ENCODE measurements around the gene GIPC3. TPM values are rescaled to one million over a fixed set of nuclear protein-coding genes. Genes with fewer than 3 reads are reported as not detected.

The GIPC3 gene
- total and polyA plus RNA-seq, 4 donors: 0.23 to 0.95 (median 0.25) TPM

DNA sequence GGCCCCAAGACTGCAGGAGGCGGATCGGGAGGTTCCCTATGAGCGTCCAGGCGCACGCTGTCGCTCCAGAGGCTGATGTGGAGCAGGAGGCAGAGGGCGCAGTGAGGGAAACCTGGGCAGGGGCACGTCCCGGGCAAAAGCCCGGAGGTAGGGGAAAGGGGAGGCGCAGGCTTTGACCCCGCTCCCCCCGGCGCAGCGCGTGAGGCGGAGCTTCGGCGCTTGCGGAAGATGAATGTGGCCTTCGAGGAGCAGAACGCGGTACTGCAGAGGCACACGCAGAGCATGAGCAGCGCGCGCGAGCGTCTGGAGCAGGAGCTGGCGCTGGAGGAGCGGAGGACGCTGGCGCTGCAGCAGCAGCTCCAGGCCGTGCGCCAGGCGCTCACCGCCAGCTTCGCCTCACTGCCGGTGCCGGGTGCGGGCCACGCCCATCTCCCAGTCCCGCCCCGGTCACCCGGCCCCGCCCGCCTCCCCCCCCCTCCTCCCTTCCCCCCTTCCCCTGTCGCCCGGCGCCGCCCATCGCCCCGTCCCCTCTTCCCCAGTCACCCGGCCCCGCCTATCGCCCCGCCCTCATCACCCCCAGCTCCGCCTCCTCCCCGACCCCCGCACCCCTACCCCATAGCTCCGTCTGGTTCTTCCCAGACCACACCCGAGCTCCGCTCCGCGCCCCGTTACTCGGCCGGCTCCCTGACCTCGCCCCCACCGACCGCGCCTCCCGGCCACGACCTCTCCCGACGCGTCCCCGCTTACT lies 8.4 kb upstream of the GIPC3 start:
- Histone ChIP-seq H3K4me3 (ENCODE audit: low read depth in 1 of 3, low read length in 3 of 3) (no peak overlapping the region), H3K9ac (ENCODE audit: low read depth in 1 of 2, low read length in 2 of 2) (no peak overlapping the region)
- 57% methylated on average over 74 of the region's 78 CpGs for WGBS

More for the DNA sequence above, 8.4 kb upstream of the GIPC3 start:
- peak; percentile 53 for DNase-seq (ENCODE audit: low spot score)
- peaks cover 3 to 13% (median 8%) of the 10 kb centered on the region in 4 donors for H3K4me1 ChIP-seq (ENCODE audit: control insufficient read depth in 4 of 4, insufficient read depth in 4 of 4, low read length in 3 of 4)
- no peaks in the 10 kb centered on the region for H3K27me3 ChIP-seq (ENCODE audit: control insufficient read depth in 4 of 4, insufficient read depth in 4 of 4, low read length in 3 of 4)
- H3K36me3 ChIP-seq (ENCODE audit: control insufficient read depth in 4 of 4, insufficient read depth in 3 of 4, low read depth in 1 of 4, low read length in 3 of 4): peaks cover 0 to 2% (median 0%) of the 10 kb centered on the region in 4 donors
- no peak for TF ChIP-seq SP1 (IDR thresholded peaks at IDR 0.05)
- TF ChIP-seq, protein P1, sequence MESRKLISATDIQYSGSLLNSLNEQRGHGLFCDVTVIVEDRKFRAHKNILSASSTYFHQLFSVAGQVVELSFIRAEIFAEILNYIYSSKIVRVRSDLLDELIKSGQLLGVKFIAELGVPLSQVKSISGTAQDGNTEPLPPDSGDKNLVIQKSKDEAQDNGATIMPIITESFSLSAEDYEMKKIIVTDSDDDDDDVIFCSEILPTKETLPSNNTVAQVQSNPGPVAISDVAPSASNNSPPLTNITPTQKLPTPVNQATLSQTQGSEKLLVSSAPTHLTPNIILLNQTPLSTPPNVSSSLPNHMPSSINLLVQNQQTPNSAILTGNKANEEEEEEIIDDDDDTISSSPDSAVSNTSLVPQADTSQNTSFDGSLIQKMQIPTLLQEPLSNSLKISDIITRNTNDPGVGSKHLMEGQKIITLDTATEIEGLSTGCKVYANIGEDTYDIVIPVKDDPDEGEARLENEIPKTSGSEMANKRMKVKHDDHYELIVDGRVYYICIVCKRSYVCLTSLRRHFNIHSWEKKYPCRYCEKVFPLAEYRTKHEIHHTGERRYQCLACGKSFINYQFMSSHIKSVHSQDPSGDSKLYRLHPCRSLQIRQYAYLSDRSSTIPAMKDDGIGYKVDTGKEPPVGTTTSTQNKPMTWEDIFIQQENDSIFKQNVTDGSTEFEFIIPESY (IDR thresholded peaks at IDR 0.05): no peak
- TF ChIP-seq NR2F2 (IDR thresholded peaks at IDR 0.05): no peak
- no peak for TF ChIP-seq CTCF (IDR thresholded peaks at IDR 0.05; ENCODE audit: low read depth, low read length, missing input control)
- TF ChIP-seq RXRA (IDR thresholded peaks at IDR 0.05): no peak
- TF ChIP-seq HNF4G (IDR thresholded peaks at IDR 0.05): no peak
- TF ChIP-seq, protein P2, sequence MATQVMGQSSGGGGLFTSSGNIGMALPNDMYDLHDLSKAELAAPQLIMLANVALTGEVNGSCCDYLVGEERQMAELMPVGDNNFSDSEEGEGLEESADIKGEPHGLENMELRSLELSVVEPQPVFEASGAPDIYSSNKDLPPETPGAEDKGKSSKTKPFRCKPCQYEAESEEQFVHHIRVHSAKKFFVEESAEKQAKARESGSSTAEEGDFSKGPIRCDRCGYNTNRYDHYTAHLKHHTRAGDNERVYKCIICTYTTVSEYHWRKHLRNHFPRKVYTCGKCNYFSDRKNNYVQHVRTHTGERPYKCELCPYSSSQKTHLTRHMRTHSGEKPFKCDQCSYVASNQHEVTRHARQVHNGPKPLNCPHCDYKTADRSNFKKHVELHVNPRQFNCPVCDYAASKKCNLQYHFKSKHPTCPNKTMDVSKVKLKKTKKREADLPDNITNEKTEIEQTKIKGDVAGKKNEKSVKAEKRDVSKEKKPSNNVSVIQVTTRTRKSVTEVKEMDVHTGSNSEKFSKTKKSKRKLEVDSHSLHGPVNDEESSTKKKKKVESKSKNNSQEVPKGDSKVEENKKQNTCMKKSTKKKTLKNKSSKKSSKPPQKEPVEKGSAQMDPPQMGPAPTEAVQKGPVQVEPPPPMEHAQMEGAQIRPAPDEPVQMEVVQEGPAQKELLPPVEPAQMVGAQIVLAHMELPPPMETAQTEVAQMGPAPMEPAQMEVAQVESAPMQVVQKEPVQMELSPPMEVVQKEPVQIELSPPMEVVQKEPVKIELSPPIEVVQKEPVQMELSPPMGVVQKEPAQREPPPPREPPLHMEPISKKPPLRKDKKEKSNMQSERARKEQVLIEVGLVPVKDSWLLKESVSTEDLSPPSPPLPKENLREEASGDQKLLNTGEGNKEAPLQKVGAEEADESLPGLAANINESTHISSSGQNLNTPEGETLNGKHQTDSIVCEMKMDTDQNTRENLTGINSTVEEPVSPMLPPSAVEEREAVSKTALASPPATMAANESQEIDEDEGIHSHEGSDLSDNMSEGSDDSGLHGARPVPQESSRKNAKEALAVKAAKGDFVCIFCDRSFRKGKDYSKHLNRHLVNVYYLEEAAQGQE (IDR thresholded peaks at IDR 0.05): no peak
- TF ChIP-seq FOXA2 (IDR thresholded peaks at IDR 0.05): no peak
- no peak for TF ChIP-seq JUND (IDR thresholded peaks at IDR 0.05)
- no peak for TF ChIP-seq YY1 (IDR thresholded peaks at IDR 0.05)
- TF ChIP-seq EGR1 (IDR thresholded peaks at IDR 0.05; ENCODE audit: low read depth in 2 of 2): no peak
- TF ChIP-seq GABPA (IDR thresholded peaks at IDR 0.05 in 1 of 2, conservative IDR thresholded peaks at IDR 0.05 in 1 of 2): no peak
- no peak for TF ChIP-seq HNF4A (conservative IDR thresholded peaks at IDR 0.05)
- TF ChIP-seq, protein P3, sequence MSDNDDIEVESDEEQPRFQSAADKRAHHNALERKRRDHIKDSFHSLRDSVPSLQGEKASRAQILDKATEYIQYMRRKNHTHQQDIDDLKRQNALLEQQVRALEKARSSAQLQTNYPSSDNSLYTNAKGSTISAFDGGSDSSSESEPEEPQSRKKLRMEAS (IDR thresholded peaks at IDR 0.05): no peak
- TF ChIP-seq TAF1 (conservative IDR thresholded peaks at IDR 0.05): no peak
- no peak for TF ChIP-seq FOXA1 (IDR thresholded peaks at IDR 0.05)
- TF ChIP-seq, protein P4, sequence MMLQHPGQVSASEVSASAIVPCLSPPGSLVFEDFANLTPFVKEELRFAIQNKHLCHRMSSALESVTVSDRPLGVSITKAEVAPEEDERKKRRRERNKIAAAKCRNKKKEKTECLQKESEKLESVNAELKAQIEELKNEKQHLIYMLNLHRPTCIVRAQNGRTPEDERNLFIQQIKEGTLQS (IDR thresholded peaks at IDR 0.05): no peak
- TF ChIP-seq RAD21 (IDR thresholded peaks at IDR 0.05): no peak
- no peak overlapping the region for H3K27ac ChIP-seq (ENCODE audit: low read depth in 1 of 2, low read length in 2 of 2)
- no peaks in the 10 kb centered on the region for H3K9me3 ChIP-seq (ENCODE audit: control insufficient read depth in 4 of 4, low read length in 3 of 4)
